ENCODE results near the gene BICRAL.

GRCh38 chr6:42769836-42770235, 12.0 kb upstream of the BICRAL start:
- TF ChIP-seq BRCA1 (IDR thresholded peaks at IDR 0.05) (no peak), BRCA1 (CRISPR knock-in tag; IDR thresholded peaks at IDR 0.05) (no peak), ATF3 (IDR thresholded peaks at IDR 0.05) (no peak), ATF3 (CRISPR knock-in tag; conservative IDR thresholded peaks at IDR 0.05) (no peak), MLX (CRISPR knock-in tag; conservative IDR thresholded peaks at IDR 0.05) (no peak), CHD2 (IDR thresholded peaks at IDR 0.05; ENCODE audit: low read depth, low read length) (no peak), EZH2 (IDR thresholded peaks at IDR 0.05; ENCODE audit: borderline replicate concordance, low read depth, low read length) (no peak), SRSF9 (IDR thresholded peaks at IDR 0.05; ENCODE audit: borderline replicate concordance, low read depth, low read length) (no peak), JUN (IDR thresholded peaks at IDR 0.05; ENCODE audit: borderline replicate concordance, low read depth, low read length) (no peak), JUN (CRISPR knock-in tag; IDR thresholded peaks at IDR 0.05; ENCODE audit: borderline replicate concordance) (no peak), BCL6 (CRISPR knock-in tag; IDR thresholded peaks at IDR 0.05) (no peak), ZNF311 (CRISPR knock-in tag; IDR thresholded peaks at IDR 0.05) (no peak), ZNF121 (CRISPR knock-in tag; conservative IDR thresholded peaks at IDR 0.05) (no peak), GATAD2B (IDR thresholded peaks at IDR 0.05; ENCODE audit: borderline replicate concordance) (no peak)

All from K562 (cell line).